Lung (tissue), 12 donors: Measurements from ENCODE around the gene APOBEC3B. TPM values are rescaled to one million over a fixed set of nuclear protein-coding genes. Genes with fewer than 3 reads are reported as not detected.

Source experiments
- ATAC-seq: fragments of 200-7000 bp; cut with Tn5 transposase; one replicate; pipeline ENCODE4 v1.9.1; 2020; ENCODE audit warnings: moderate number of reproducible peaks; ENCODE audit not compliant: insufficient read depth, low FRiP score
- DNase-seq, 3 donors: peaks; one replicate each; pipeline ENCODE4 v3.0.0-alpha.2; 2013 to 2017
- H3K27ac ChIP-seq, 2 donors: one replicate each; pipeline ENCODE4 v1.5.1; 2013; ENCODE audit warnings: mild to moderate bottlenecking in 2 of 2, moderate library complexity in 2 of 2, control low read depth in 1 of 2, inconsistent platforms in 1 of 2, low read depth in 1 of 2, low read length in 1 of 2
- H3K27me3 ChIP-seq, 3 donors: one replicate each; pipeline ENCODE4 v1.5.1; 2013; ENCODE audit warnings: low read length in 2 of 3; ENCODE audit not compliant: control insufficient read depth in 3 of 3, insufficient read depth in 3 of 3
- H3K36me3 ChIP-seq, 4 donors: one replicate each; pipeline ENCODE4 v1.5.1; 2013; ENCODE audit warnings: low read length in 4 of 4, mild to moderate bottlenecking in 1 of 4, moderate library complexity in 1 of 4; ENCODE audit not compliant: control insufficient read depth in 4 of 4, insufficient read depth in 4 of 4
- H3K4me1 ChIP-seq, 5 donors: one replicate each; pipeline ENCODE4 v1.5.1; 2013; ENCODE audit warnings: low read length in 5 of 5, mild to moderate bottlenecking in 2 of 5, moderate library complexity in 1 of 5; ENCODE audit not compliant: control insufficient read depth in 5 of 5, insufficient read depth in 5 of 5
- H3K4me3 ChIP-seq: one replicate; pipeline ENCODE4 v1.5.1; 2013; ENCODE audit warnings: mild to moderate bottlenecking, control low read depth, moderate library complexity
- H3K9ac ChIP-seq, 2 donors: one replicate each; pipeline ENCODE4 v1.5.1; 2013; ENCODE audit warnings: low read length in 2 of 2, control low read depth in 1 of 2; ENCODE audit not compliant: insufficient read depth in 1 of 2
- H3K9me3 ChIP-seq, 4 donors: one replicate each; pipeline ENCODE4 v1.5.1; 2013; ENCODE audit warnings: low read length in 3 of 4, mild to moderate bottlenecking in 1 of 4, moderate library complexity in 1 of 4; ENCODE audit not compliant: control insufficient read depth in 4 of 4, insufficient read depth in 3 of 4
- WGBS, 2 donors: extraction: QIAGEN DNeasy Blood & Tissue Kit; methylation state at CpG; one replicate each; pipeline ENCODE4 v1.1.7; 2013; 5-methylcytosine and 5-hydroxymethylcytosine counted together
- polyA plus RNA-seq, 2 donors: library from polyadenylated mRNA; stranded (reverse); fragments of 200-250 nt; gene quantifications; one replicate each; pipeline ENCODE4 v1.2.1, GENCODE V29; 2013
- total RNA-seq, 2 donors: library from RNA; depleted of rRNA in 1 of 2; stranded (reverse); fragments of >200 nt in 1 of 2; gene quantifications; one replicate each; pipeline ENCODE4 v1.2.1, GENCODE V29; 2014 to 2021
- TF ChIP-seq, protein P1 (sequence below): IDR thresholded peaks from 2 replicates; pipeline ENCODE4 v1.5.1; 2012; ENCODE audit warnings: mild to moderate bottlenecking; ENCODE audit errors: control extremely low read depth, extremely low read depth
- donor health status: control.
- donor health status: control.
- donor health status: Bipolar disorder and iron deficiency.
- donor health status: healthy.
- donor health status: DM: yes; HTN: yes; CAD: no.

Gene APOBEC3B
- total and polyA plus RNA-seq, 4 donors = 1.0 to 4.5 (median 3.5) TPM

DNA sequence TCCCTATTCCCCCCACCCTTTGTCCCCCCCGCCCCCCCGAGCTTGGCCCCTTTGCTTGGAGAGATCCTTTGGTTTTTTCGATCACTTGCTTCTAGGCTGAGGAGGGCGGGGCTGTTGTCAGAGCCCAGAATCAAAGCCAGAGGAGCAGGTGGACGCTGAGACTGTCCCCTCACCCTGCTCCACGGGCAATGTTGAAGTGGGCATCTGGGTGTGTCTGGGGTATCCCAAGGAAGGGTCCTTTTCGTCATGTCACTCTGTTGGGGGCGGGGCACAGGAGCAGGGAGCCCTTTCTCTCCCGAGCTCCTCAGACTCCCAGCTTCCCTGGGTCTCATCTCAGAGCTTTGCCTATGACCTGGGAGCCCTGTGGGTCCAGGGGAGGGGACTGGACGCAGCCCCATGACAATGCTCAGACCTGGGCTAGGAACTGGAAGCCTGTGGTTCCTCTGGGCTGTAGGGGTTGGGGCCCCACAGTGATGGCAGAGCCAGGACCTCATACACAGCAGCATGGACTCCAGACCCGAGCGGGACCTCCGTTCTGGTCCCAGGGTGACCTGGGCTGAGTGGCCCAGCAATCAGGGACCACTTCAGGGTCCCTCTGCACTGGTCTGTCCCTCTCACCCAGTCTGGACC is 27.6 kb upstream of the APOBEC3B start:
- 72 to 83% methylated on average over 13 of the region's 13 CpGs for WGBS, 2 donors
- H3K27me3 ChIP-seq = no peaks in the 10 kb centered on the region
- no peaks in the 10 kb centered on the region for H3K36me3 ChIP-seq
- H3K27ac ChIP-seq = no peak overlapping the region
- H3K4me1 ChIP-seq = no peaks in the 10 kb centered on the region
- ATAC-seq (no peak), DNase-seq (no peak)
- H3K9ac ChIP-seq = no peak overlapping the region
- H3K9me3 ChIP-seq = no peaks in the 10 kb centered on the region
- H3K4me3 ChIP-seq = no peak overlapping the region
- TF ChIP-seq, protein P1, sequence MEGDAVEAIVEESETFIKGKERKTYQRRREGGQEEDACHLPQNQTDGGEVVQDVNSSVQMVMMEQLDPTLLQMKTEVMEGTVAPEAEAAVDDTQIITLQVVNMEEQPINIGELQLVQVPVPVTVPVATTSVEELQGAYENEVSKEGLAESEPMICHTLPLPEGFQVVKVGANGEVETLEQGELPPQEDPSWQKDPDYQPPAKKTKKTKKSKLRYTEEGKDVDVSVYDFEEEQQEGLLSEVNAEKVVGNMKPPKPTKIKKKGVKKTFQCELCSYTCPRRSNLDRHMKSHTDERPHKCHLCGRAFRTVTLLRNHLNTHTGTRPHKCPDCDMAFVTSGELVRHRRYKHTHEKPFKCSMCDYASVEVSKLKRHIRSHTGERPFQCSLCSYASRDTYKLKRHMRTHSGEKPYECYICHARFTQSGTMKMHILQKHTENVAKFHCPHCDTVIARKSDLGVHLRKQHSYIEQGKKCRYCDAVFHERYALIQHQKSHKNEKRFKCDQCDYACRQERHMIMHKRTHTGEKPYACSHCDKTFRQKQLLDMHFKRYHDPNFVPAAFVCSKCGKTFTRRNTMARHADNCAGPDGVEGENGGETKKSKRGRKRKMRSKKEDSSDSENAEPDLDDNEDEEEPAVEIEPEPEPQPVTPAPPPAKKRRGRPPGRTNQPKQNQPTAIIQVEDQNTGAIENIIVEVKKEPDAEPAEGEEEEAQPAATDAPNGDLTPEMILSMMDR = no peak

DNA sequence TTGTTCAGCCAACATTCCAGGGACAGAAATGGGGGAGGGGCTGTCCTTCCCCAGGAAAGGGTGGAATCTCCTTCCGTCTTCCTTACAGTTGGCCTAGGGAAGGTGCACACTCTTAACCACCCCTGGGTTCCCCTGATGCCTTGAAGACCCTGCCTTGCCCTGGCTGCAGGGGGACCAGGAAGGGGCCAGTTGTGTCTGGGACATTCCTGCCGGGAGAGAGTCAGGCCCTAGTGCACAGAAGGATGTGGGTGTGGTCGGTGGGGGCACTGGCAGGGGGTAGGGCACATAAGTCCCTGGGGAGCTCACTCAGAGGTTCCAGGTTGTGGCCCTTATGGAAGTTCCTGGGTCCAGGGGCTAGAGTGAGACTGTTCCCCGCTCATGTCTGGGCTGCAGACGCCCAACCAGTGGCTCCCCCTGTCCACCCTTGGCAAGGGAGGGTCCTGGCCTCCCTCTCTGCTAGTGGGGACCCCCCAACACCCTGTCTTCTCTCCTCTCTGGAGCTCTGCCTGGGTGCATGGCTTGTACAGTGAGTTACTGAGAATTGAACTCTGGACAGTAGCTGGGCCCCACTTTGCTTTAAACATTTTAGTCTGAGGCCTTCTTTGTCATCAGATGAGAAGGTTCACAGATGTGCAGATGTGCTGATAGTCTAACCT is 26.8 kb upstream of the APOBEC3B start:
- Histone ChIP-seq H3K4me3 (no peak overlapping the region), H3K9me3 (no peaks in the 10 kb centered on the region), H3K4me1 (no peaks in the 10 kb centered on the region), H3K9ac (no peak overlapping the region), H3K27ac (no peak overlapping the region), H3K36me3 (no peaks in the 10 kb centered on the region), H3K27me3 (no peaks in the 10 kb centered on the region)
- WGBS, 2 donors = 76 to 79% methylated on average over 5 of the region's 5 CpGs
- ATAC-seq = no peak
- TF ChIP-seq, protein P1 = no peak
- no peak for DNase-seq

DNA sequence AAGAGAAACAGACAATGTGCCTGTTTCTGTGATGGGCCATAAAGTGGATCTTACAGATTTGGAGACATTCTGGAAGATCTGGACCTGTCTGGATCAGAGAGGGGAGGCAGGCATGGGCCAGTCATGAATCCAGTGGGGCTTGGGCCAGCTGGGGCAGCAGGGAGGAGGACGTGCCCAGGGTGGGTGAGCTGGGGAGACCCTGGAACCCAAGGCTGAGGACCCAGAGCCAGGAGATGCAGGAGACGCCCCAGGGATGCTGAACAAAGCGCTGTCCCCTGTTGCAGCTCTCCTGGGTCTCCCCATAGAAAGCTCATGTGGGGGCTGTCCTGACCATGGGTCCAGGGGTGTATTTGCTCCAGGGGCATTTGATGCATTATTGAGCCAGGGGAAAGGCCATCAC is 26.2 kb upstream of the APOBEC3B start:
- Histone ChIP-seq H3K4me1 (no peaks in the 10 kb centered on the region), H3K9ac (no peak overlapping the region), H3K9me3 (no peaks in the 10 kb centered on the region), H3K4me3 (no peak overlapping the region), H3K36me3 (no peaks in the 10 kb centered on the region), H3K27me3 (no peaks in the 10 kb centered on the region), H3K27ac (no peak overlapping the region)
- 93 to 96% methylated on average over 3 of the region's 3 CpGs for WGBS, 2 donors
- DNase-seq (no peak), ATAC-seq (no peak)
- TF ChIP-seq, protein P1 = no peak
